22Rv1 (cell line): ENCODE results near the gene SOX2.

ENCODE experiments used
- ZFX ChIP-seq: fragments of 450-650 bp; IDR thresholded peaks from 2 replicates; pipeline ENCODE4 v1.6.1; 2017; ENCODE audit warnings: antibody characterized with exemption, borderline replicate concordance
- TF ChIP-seq, protein P1 (sequence below): fragments of 450-650 bp; IDR thresholded peaks from 2 replicates; pipeline ENCODE4 v1.5.1; 2017; ENCODE audit warnings: mild to moderate bottlenecking

DNA sequence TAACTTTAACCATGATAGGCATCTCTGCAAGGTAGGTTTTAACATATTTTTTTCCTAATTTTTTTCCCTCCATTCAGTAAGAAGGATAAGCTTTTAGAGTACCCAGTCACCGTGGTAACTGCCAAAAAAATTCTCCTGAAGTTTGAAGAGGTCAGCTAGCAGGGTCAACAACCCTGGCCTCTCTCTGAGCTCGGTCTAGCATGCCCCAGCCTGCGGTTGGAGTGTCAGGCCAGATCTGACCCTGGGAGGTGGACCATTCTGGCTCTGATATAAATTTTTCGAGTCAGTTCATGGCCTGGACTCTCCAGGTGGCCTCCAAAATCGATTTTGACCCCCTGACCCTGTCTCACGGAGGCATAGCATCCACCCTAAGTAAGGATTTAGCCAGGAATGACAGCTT lies 29.7 kb downstream of the SOX2 start:
- TF ChIP-seq, protein P1, sequence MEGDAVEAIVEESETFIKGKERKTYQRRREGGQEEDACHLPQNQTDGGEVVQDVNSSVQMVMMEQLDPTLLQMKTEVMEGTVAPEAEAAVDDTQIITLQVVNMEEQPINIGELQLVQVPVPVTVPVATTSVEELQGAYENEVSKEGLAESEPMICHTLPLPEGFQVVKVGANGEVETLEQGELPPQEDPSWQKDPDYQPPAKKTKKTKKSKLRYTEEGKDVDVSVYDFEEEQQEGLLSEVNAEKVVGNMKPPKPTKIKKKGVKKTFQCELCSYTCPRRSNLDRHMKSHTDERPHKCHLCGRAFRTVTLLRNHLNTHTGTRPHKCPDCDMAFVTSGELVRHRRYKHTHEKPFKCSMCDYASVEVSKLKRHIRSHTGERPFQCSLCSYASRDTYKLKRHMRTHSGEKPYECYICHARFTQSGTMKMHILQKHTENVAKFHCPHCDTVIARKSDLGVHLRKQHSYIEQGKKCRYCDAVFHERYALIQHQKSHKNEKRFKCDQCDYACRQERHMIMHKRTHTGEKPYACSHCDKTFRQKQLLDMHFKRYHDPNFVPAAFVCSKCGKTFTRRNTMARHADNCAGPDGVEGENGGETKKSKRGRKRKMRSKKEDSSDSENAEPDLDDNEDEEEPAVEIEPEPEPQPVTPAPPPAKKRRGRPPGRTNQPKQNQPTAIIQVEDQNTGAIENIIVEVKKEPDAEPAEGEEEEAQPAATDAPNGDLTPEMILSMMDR, result no peak
- TF ChIP-seq ZFX, result no peak
